ENCODE measurements around the gene ZNF134. TPM values are rescaled to one million over a fixed set of nuclear protein-coding genes. Genes with fewer than 3 reads are reported as not detected.

The ZNF134 gene
- total and polyA plus RNA-seq, 9 of the 15 experiments (the other 6 are each of a cell fraction or from before 2014, with no cell fraction given): 1.3 to 10.0 (median 5.7) TPM

DNA sequence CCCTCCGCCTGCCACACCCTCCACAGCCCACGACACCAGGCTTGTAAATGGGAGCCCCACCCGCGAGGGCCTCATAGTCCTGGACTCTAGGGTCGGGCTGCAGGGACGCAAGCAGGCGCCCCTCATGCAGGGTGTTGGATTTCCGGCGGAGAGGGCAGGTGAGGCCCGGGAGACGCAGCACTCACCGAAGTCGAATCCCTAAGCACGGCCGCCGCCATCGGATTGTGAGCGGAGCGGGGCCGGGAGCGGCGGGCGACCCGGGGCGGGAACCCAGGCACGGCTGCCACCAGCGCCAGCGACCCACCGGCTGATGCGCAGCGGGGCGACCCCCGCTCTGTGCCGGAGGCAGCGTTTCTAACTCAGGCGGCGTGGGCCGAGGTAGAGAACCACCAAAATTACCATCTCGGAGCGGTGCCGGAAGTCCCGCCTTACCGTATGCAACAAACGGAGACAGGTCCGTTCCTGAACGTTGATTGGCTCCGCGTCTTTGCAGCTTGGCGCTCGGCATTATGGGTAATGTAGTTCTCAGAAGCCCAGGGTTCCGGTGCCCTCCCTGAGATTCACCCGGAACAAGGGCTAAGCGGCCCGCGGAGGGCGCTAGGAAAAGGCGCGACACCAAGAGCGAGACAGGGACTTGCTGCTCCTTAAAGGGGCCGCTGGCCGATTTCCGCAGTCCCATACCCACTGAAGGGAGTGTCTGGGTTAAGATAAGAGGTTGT lies 35.4 kb upstream of the ZNF134 start, which contains the start of gene ZNF416 (continued):
- TF ChIP-seq MAZ (CRISPR knock-in tag; conservative IDR thresholded peaks at IDR 0.05 in 1 of 2, IDR thresholded peaks at IDR 0.05 in 1 of 2): 0 out of 4 replicates have a peak, but pooled peaks of 1 of the 2 experiments have one; percentile 29
- TF ChIP-seq POLR2H (tag; IDR thresholded peaks at IDR 0.05; ENCODE audit: low read depth): no peak
- no peak for TF ChIP-seq KLF10 (CRISPR knock-in tag; IDR thresholded peaks at IDR 0.05)
- TF ChIP-seq, protein P1, sequence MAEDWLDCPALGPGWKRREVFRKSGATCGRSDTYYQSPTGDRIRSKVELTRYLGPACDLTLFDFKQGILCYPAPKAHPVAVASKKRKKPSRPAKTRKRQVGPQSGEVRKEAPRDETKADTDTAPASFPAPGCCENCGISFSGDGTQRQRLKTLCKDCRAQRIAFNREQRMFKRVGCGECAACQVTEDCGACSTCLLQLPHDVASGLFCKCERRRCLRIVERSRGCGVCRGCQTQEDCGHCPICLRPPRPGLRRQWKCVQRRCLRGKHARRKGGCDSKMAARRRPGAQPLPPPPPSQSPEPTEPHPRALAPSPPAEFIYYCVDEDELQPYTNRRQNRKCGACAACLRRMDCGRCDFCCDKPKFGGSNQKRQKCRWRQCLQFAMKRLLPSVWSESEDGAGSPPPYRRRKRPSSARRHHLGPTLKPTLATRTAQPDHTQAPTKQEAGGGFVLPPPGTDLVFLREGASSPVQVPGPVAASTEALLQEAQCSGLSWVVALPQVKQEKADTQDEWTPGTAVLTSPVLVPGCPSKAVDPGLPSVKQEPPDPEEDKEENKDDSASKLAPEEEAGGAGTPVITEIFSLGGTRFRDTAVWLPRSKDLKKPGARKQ (CRISPR knock-in tag; IDR thresholded peaks at IDR 0.05): no peak
- no peak for TF ChIP-seq NFXL1 (CRISPR knock-in tag; IDR thresholded peaks at IDR 0.05)
- TF ChIP-seq SAP30 (IDR thresholded peaks at IDR 0.05; ENCODE audit: borderline replicate concordance, insufficient read depth, low read depth, low read length, poor library complexity, severe bottlenecking): peak; percentile 49
- peak; percentile 73 for TF ChIP-seq CXXC5 (CRISPR knock-in tag; IDR thresholded peaks at IDR 0.05)
- TF ChIP-seq, protein P2, sequence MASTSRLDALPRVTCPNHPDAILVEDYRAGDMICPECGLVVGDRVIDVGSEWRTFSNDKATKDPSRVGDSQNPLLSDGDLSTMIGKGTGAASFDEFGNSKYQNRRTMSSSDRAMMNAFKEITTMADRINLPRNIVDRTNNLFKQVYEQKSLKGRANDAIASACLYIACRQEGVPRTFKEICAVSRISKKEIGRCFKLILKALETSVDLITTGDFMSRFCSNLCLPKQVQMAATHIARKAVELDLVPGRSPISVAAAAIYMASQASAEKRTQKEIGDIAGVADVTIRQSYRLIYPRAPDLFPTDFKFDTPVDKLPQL (IDR thresholded peaks at IDR 0.05; ENCODE audit: extremely low read depth, insufficient read length): no peak
- no peak for TF ChIP-seq DPF2 (IDR thresholded peaks at IDR 0.05)
- TF ChIP-seq, protein P3, sequence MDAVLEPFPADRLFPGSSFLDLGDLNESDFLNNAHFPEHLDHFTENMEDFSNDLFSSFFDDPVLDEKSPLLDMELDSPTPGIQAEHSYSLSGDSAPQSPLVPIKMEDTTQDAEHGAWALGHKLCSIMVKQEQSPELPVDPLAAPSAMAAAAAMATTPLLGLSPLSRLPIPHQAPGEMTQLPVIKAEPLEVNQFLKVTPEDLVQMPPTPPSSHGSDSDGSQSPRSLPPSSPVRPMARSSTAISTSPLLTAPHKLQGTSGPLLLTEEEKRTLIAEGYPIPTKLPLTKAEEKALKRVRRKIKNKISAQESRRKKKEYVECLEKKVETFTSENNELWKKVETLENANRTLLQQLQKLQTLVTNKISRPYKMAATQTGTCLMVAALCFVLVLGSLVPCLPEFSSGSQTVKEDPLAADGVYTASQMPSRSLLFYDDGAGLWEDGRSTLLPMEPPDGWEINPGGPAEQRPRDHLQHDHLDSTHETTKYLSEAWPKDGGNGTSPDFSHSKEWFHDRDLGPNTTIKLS (IDR thresholded peaks at IDR 0.05; ENCODE audit: borderline replicate concordance, low read depth): peak; percentile 67; the same call in 1 of the 2 replicates
- no peak; the same call in 1 of the 2 replicates for TF ChIP-seq MTA3 (IDR thresholded peaks at IDR 0.05; ENCODE audit: borderline replicate concordance)
- no peak for TF ChIP-seq ZNF384 (IDR thresholded peaks at IDR 0.05; ENCODE audit: low read depth, low read length)
- no peak for TF ChIP-seq LEF1 (IDR thresholded peaks at IDR 0.05)
- no peak for TF ChIP-seq SLC30A9 (CRISPR knock-in tag; IDR thresholded peaks at IDR 0.05)
- TF ChIP-seq ETV5 (CRISPR knock-in tag; IDR thresholded peaks at IDR 0.05; ENCODE audit: low read depth): peak; percentile 69
- TF ChIP-seq SIN3B (IDR thresholded peaks at IDR 0.05; ENCODE audit: low read depth): peak; percentile 15; the same call in 1 of the 2 replicates
- peak; percentile 68 for TF ChIP-seq FOS (IDR thresholded peaks at IDR 0.05; ENCODE audit: extremely low read depth, insufficient read length)
- no peak for TF ChIP-seq ZSCAN32 (CRISPR knock-in tag; IDR thresholded peaks at IDR 0.05)
- TF ChIP-seq XRCC5 (IDR thresholded peaks at IDR 0.05; ENCODE audit: low read depth, low read length): no peak
- TF ChIP-seq NFIC (IDR thresholded peaks at IDR 0.05): no peak
- 0 out of 2 replicates have a peak, but pooled peaks have one; percentile 28 for TF ChIP-seq RNF2 (IDR thresholded peaks at IDR 0.05)
- no peak for TF ChIP-seq ZSCAN29 (IDR thresholded peaks at IDR 0.05)
- TF ChIP-seq RHOXF2B (CRISPR knock-in tag; conservative IDR thresholded peaks at IDR 0.05): no peak
- TF ChIP-seq NR2C2 (CRISPR knock-in tag; IDR thresholded peaks at IDR 0.05): no peak
- TF ChIP-seq NR2C2 (tag; IDR thresholded peaks at IDR 0.05): peak; percentile 58
- peak; percentile 54 to 72; a peak in 3 of 4 replicates for TF ChIP-seq SIX5 (IDR thresholded peaks at IDR 0.05; ENCODE audit: borderline replicate concordance in 1 of 2, insufficient read depth in 1 of 2, low read depth in 1 of 2, low read length in 2 of 2)
- TF ChIP-seq ZFX (CRISPR knock-in tag; IDR thresholded peaks at IDR 0.05): peak; percentile 54
